Spleen (tissue), 7 donors: Measurements from ENCODE around the gene CD47.

ENCODE experiments used
- POLR2AphosphoS5 ChIP-seq, 3 donors: sonication (generic); formaldehyde crosslinking; IDR thresholded peaks; one replicate each; pipeline ENCODE4 v1.5.1; 2017; ENCODE audit warnings: antibody characterized with exemption in 3 of 3
- TF ChIP-seq, protein P1 (sequence below), 11 experiments: fragments of 200-600 bp in 7 of 11; fragments of 450-650 bp in 4 of 11; sonication (generic) in 4 of 11; IDR thresholded peaks in 8 of 11; conservative IDR thresholded peaks in 3 of 11; 1 replicate in 7 of 11; 2 replicates in 4 of 11; pipeline versions ENCODE4 v1.4.0 to v1.8.0; 2016 to 2021; ENCODE audit warnings: antibody characterized with exemption in 11 of 11, inconsistent platforms in 4 of 11, mild to moderate bottlenecking in 1 of 11
- donor health status: DM: no; HTN: no; CAD: no; lungs with moderate emphysema.
- donor health status: DM: no; HTN: no; CAD: no.
- donor health status: DM: no; HTN: no; CAD: no.

GRCh38 chr3:108096532-108097321 lies 5.9 kb upstream of the CD47 start:
- no peak for TF ChIP-seq POLR2AphosphoS5 (IDR thresholded peaks at IDR 0.05)
- TF ChIP-seq, protein P1, sequence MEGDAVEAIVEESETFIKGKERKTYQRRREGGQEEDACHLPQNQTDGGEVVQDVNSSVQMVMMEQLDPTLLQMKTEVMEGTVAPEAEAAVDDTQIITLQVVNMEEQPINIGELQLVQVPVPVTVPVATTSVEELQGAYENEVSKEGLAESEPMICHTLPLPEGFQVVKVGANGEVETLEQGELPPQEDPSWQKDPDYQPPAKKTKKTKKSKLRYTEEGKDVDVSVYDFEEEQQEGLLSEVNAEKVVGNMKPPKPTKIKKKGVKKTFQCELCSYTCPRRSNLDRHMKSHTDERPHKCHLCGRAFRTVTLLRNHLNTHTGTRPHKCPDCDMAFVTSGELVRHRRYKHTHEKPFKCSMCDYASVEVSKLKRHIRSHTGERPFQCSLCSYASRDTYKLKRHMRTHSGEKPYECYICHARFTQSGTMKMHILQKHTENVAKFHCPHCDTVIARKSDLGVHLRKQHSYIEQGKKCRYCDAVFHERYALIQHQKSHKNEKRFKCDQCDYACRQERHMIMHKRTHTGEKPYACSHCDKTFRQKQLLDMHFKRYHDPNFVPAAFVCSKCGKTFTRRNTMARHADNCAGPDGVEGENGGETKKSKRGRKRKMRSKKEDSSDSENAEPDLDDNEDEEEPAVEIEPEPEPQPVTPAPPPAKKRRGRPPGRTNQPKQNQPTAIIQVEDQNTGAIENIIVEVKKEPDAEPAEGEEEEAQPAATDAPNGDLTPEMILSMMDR (IDR thresholded peaks at IDR 0.05 in 8 of 11, conservative IDR thresholded peaks at IDR 0.05 in 3 of 11) = no peak
